ENCODE data around the gene SPTSSB.

- TF ChIP-seq POLR2AphosphoS5 (IDR thresholded peaks at IDR 0.05; ENCODE audit: low read depth, low read length), result no peak
- TF ChIP-seq POLR2A (IDR thresholded peaks at IDR 0.05; ENCODE audit: low read depth, low read length), result no peak
- TF ChIP-seq TAF1 (IDR thresholded peaks at IDR 0.05; ENCODE audit: borderline replicate concordance, low read depth, low read length), result no peak
Measured at GRCh38 chr3:161405087-161405486, 33.8 kb upstream of the SPTSSB start.
